ENCODE data around the gene RNF167. TPM values are rescaled to one million over a fixed set of nuclear protein-coding genes. Genes with fewer than 3 reads are reported as not detected.
A peak's percentile ranks its signal among the peaks of the same experiment; 100 is the strongest.

Gene RNF167
- total and polyA plus RNA-seq, 2 of the 8 experiments (the other 6 are each of a cell fraction or from before 2014, with no cell fraction given), result 140 to 281 TPM

DNA sequence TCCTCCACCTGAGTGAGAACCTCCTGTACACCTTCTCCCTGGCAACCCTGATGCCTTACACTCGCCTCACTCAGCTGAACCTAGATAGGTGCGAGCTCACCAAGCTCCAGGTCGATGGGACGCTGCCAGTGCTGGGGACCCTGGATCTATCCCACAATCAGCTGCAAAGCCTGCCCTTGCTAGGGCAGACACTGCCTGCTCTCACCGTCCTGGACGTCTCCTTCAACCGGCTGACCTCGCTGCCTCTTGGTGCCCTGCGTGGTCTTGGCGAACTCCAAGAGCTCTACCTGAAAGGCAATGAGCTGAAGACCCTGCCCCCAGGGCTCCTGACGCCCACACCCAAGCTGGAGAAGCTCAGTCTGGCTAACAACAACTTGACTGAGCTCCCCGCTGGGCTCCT, 7.3 kb upstream of the RNF167 start:
- Histone ChIP-seq H2BK5ac (ENCODE audit: low read depth, low read length) (peak overlapping the region; percentile 39; the same call in 1 of the 2 replicates), H4K8ac (ENCODE audit: extremely low read depth, insufficient read depth, low read length) (no peak overlapping the region), H3K4me3 (ENCODE audit: extremely low read depth in 1 of 4, insufficient read depth in 2 of 4, low read depth in 3 of 4, low read length in 4 of 4) (no peak overlapping the region), H3K4ac (replicated peaks; ENCODE audit: insufficient read length, low read depth, low read length) (no peak overlapping the region), H2AK5ac (ENCODE audit: low read depth, low read length) (no peak overlapping the region), H3K79me2 (ENCODE audit: control insufficient read depth in 1 of 2, insufficient read depth in 2 of 2, low read length in 2 of 2) (no peaks in the 10 kb centered on the region), H3K27ac (ENCODE audit: low read depth, low read length) (no peak overlapping the region), H3K23ac (ENCODE audit: insufficient read length) (no peak overlapping the region), H3K36me3 (ENCODE audit: control insufficient read depth in 2 of 4, insufficient read depth in 4 of 4, low read length in 3 of 4) (peaks cover 6 to 10% (median 7%) of the 10 kb centered on the region in 4 experiments), H2BK120ac (replicated peaks; ENCODE audit: low read depth, low read length) (no peak overlapping the region), H3K14ac (ENCODE audit: insufficient read length) (no peak overlapping the region), H2BK15ac (ENCODE audit: low read length) (no peak overlapping the region), H3K23me2 (ENCODE audit: low read depth, low read length) (no peaks in the 10 kb centered on the region), H4K5ac (ENCODE audit: insufficient read length, low read depth, low read length) (no peak overlapping the region), H2BK20ac (ENCODE audit: low read length) (no peak overlapping the region), H3K4me1 (replicated peaks in 1 of 4; ENCODE audit: control insufficient read depth in 3 of 4, insufficient read depth in 4 of 4, low read length in 3 of 4) (peaks cover 0 to 3% (median 0%) of the 10 kb centered on the region in 4 experiments; a peak in 3 of 7 replicates), H4K20me1 (replicated peaks in 1 of 2; ENCODE audit: control insufficient read depth in 1 of 2, insufficient read depth in 2 of 2, low read length in 2 of 2) (peaks cover 0 to 1% of the 10 kb centered on the region in 2 experiments), H3K18ac (ENCODE audit: extremely low read depth, low read length) (no peak overlapping the region), H2BK12ac (ENCODE audit: low read depth, low read length) (no peak overlapping the region), H3K4me2 (ENCODE audit: insufficient read depth in 1 of 2, low read depth in 2 of 2, low read length in 2 of 2) (no peak overlapping the region), H3K9me3 (ENCODE audit: insufficient read depth in 2 of 2, low read depth in 1 of 2, low read length in 1 of 2) (no peaks in the 10 kb centered on the region), H2AFZ (ENCODE audit: low read length) (no peak overlapping the region), H4K91ac (replicated peaks; ENCODE audit: insufficient read length, low read length) (no peak overlapping the region), H3K56ac (replicated peaks; ENCODE audit: insufficient read length, low read depth, low read length) (no peak overlapping the region), H3K9ac (replicated peaks in 1 of 4; ENCODE audit: extremely low read depth in 1 of 4, low read depth in 3 of 4, low read length in 3 of 4) (no peak overlapping the region), H3K79me1 (ENCODE audit: low read depth, low read length) (no peaks in the 10 kb centered on the region; the same call in 1 of the 2 replicates), H3K27me3 (replicated peaks in 1 of 4; ENCODE audit: control insufficient read depth in 3 of 4, extremely low read depth in 1 of 4, insufficient read depth in 3 of 4, low read length in 3 of 4) (no peaks in the 10 kb centered on the region)
- FAIRE-seq (no peak), DNase-seq (ENCODE audit: low read depth in 1 of 2, low spot score in 2 of 2) (no peak)
- CTCF ChIA-PET (ENCODE audit: partially characterized antibody), result interaction anchor here (1.2 to 1.5 kb wide), 3 partner anchors 10 to 40 kb away, joined by 4 to 10 read pairs (median 4); no protein-coding TSS in a partner anchor
- 94% methylated on average over 12 of the region's 12 CpGs; no CpG with 5 or more reads in 1 of the 2 experiments for WGBS, 2 experiments (ENCODE audit: extremely low coverage in 1 of 2, insufficient coverage in 1 of 2, insufficient read length in 1 of 2, insufficient replicate concordance in 2 of 2, low coverage in 1 of 2, low lambda C conversion rate in 2 of 2, missing lambda C conversion rate in 1 of 2)
- POLR2A ChIA-PET (ENCODE audit: partially characterized antibody), result interaction anchor here (1.0 to 3.0 kb wide), 13 partner anchors 9 to 129 kb away, joined by 3 to 27 read pairs (median 5); partner anchors contain the start of genes ENO3 and PFN1
- TF ChIP-seq, protein P1, sequence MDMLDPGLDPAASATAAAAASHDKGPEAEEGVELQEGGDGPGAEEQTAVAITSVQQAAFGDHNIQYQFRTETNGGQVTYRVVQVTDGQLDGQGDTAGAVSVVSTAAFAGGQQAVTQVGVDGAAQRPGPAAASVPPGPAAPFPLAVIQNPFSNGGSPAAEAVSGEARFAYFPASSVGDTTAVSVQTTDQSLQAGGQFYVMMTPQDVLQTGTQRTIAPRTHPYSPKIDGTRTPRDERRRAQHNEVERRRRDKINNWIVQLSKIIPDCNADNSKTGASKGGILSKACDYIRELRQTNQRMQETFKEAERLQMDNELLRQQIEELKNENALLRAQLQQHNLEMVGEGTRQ (IDR thresholded peaks at IDR 0.05; ENCODE audit: low read length), result no peak
- TF ChIP-seq HDAC6 (IDR thresholded peaks at IDR 0.05; ENCODE audit: low read depth, low read length), result no peak
- no peak for TF ChIP-seq SIX5 (IDR thresholded peaks at IDR 0.05; ENCODE audit: low read depth, low read length)
- TF ChIP-seq, protein P2, sequence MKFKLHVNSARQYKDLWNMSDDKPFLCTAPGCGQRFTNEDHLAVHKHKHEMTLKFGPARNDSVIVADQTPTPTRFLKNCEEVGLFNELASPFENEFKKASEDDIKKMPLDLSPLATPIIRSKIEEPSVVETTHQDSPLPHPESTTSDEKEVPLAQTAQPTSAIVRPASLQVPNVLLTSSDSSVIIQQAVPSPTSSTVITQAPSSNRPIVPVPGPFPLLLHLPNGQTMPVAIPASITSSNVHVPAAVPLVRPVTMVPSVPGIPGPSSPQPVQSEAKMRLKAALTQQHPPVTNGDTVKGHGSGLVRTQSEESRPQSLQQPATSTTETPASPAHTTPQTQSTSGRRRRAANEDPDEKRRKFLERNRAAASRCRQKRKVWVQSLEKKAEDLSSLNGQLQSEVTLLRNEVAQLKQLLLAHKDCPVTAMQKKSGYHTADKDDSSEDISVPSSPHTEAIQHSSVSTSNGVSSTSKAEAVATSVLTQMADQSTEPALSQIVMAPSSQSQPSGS (IDR thresholded peaks at IDR 0.05; ENCODE audit: low read length), result no peak
- TF ChIP-seq JUN (IDR thresholded peaks at IDR 0.05; ENCODE audit: low read depth, low read length), result no peak
- TF ChIP-seq SIN3A (conservative IDR thresholded peaks at IDR 0.05 in 1 of 2, IDR thresholded peaks at IDR 0.05 in 1 of 2; ENCODE audit: low read depth in 1 of 2, low read length in 2 of 2), result no peak
